ENCODE data around the gene IGSF3.
A peak's percentile ranks its signal among the peaks of the same experiment; 100 is the strongest.
"Not testable (repeated sequence)": the region's sequence is repeated elsewhere in the genome, so short reads cannot be mapped to it uniquely, and the experiment has no call there.

The IGSF3 gene

DNA sequence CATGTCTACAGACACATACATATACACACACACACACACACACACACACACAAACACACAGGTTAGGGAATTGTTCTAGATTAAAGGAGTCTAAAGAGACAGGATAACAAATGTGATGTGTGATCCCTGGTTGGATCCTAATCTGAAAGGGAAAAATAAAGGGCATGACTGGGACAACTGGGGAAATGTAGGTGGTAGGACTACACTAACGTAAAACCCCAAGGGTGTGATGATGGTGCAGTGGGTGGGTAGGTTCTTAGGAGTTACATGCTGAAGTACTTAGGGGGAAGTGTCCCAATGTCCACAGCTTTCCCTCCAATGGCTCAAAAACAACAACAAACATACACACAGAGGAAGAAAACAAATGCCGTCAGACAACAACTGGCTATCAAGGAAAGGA, 68.2 kb downstream of the IGSF3 start:
- DNase-seq (ENCODE audit: low read depth in 3 of 3), result not testable (repeated sequence)

DNA sequence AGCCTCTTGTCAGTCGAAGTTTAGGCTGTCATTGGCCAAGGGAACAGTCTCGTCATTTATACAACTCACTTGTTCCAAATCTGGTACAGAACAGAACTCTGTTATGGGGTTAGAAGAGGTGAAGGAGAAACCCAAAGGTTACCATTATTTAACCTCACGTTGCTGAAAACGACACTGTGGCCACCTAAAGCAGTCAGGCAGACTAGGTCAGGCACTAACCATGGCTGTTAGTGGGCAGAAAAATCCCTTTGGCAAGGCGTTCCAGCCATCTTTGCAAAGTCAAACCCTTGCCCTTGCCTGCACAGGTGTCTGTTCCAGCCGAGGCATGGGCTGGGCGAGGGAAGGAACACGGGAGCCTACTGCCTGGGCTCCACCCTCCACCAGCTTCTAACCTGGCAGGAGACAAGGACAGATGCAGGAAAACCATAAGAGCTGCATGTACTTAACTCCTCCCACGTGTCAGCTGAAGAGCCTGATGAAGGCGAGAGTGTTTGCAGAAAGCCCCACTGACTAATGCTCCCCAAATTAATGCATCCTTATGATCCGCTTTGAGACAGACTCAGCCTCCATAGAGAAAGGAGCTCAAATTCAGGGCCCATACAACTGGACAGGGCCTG, 69.0 kb downstream of the IGSF3 start:
- DNase-seq (ENCODE audit: low read depth in 3 of 3), result not testable (repeated sequence)

DNA sequence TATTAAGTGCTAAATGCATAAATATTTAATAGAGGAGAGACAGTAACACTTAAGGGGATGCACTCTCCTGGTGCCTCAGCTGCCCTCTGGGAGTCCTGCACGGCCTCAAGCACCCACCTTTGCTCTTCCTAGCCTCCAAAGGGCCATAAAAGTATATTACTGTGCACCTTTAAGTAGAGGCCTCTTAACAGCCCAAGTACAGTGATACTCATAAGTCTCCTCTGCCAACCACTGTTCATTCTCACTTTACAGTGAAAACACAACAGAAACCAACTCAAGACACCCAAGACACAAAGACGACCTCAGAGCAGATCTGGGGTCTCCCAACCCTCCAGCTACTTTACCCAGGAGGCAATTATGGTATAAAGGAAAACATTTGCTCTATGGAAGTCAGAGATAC, 70.1 kb downstream of the IGSF3 start:
- DNase-seq (ENCODE audit: low read depth in 3 of 3), result not testable (repeated sequence)

DNA sequence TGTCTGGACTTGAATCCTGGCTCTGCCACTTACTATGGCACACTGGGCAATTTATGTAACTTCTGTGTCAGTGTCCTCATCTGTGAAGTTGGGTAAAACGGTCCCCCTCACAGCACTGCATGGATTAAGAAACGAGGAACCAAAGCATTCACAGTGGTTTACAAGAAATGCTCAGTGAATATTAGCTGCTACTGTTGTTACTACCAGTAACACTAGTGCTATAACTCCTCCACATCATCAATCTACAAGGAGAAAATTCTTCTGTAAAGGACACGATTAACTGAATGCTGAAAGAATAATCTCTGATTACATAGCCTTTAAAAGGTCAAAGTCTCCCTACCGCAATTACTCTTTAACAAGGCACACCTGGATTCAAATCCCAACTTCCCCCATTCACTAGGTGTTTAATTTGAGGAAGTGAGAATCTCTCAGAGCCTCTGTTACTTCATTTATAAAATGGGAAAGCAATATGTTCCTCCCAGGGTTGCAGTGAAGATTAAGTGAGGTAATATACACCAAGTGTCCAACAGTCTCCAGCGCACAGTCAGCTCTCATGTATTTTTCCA, 70.7 kb downstream of the IGSF3 start:
- not testable (repeated sequence) for DNase-seq (ENCODE audit: low read depth in 3 of 3)

DNA sequence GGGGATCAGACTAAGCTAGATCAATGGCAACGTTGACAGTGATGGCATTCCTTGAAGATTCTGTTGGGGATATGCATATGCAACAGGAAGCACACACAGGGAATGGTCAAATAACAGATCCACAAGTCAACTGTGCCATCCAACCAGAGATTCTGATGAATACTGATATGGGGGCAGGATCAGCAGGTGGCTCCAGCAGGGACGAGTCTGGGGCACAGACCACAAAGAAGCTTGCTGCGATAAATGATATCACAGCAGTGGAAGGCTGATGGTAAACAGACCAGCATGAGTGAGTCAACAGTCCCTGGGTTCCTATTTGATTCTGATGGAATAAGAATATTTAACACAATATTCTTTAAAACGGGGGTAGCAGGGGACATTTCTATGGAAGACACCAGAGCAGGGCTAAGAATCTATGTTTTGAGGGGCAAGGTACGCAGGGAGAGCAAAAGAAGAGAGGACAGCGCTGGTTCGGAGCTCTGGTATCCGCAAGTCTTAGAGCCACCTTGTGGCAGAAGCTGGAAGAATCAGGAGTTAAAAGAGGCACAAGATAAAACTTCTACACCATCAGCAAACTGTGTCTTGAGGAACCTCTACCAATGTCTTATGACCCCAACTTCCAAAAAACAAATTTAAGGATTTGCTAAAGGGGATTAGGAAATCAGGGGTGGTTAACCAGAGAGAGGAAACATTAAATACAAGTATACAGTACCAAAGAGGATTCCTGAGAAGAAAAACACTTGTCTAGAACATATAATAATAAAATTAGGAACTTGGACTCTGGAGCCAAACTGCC, 71.4 kb downstream of the IGSF3 start:
- peak in 1 of 3 experiments; percentile 27 for DNase-seq (ENCODE audit: low read depth in 3 of 3)

DNA sequence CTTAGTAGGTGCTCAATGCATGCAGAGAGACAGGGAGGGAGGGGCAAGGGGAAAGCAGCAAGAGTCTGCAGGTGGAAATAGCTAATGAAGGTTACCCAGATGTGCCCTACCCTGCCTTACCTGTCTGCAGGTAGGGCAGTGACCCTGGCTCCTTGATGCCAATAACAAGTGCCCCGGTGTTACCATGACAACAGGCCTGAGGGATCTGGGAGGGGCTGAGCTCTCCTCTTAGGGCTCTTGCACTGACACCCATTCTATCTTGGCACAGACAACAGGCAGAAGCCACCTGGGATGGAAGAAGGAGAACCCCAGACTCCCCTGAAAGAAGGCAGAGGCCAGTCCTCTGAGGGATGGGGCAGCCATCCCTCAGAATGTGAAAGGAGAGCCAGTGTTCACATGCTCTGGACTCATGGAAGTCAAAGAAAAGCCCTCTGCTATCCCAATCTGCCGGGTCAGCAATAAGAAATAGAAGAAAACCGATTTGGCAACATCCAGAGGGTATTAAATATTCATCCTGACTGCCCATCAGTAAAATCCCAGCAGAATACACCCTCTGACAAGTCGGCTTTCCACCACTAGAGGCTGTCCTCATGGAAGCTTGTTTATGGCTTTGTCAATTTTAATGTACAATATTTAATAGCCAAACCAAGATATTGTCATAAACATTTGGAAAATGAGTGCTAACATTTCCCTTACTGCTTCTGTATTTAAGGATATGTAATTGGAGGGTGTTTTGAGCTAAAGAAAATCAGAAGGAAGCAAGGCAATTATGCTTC, 72.3 kb downstream of the IGSF3 start:
- DNase-seq (ENCODE audit: low read depth in 3 of 3), result not testable (repeated sequence)

DNA sequence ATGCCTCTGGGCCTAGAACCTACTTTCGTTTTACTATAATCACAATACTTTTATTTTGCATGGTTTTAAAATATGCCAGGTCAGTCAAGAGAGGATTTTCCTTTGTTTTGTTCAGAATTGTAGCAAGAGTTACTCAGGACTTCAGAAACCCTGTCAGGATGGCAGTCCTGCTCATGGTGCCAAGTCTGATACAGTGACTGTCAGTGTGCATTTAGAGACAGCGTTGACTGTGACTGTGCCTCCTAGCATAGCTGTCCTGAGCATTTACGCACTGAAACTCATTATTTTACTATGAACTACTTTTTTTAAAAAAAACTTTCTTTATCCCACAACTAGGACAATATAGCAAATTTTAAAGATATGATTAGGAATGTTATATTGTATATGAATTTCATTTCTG, 73.6 kb downstream of the IGSF3 start:
- not testable (repeated sequence) for DNase-seq (ENCODE audit: low read depth in 3 of 3)

DNA sequence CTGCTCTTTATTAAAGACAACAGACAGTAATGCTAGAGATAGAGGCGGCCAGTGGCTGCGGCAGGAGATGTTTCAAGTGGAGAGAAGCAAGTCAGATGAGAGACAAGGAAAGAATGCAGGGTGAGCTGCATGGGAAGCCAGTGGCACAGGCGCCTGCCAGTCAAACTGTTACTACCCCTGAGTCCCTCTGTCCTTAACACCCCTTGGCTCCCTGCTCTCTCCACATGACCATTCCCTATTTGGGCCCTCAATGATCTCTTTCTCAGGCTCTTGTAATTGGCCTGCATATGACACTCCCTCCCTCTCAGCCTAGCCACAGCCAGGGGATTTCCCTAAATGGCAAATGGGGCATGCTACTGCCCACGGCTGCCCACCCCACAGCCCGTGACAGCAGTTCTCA, 74.1 kb downstream of the IGSF3 start:
- not testable (repeated sequence) for DNase-seq (ENCODE audit: low read depth in 3 of 3)

DNA sequence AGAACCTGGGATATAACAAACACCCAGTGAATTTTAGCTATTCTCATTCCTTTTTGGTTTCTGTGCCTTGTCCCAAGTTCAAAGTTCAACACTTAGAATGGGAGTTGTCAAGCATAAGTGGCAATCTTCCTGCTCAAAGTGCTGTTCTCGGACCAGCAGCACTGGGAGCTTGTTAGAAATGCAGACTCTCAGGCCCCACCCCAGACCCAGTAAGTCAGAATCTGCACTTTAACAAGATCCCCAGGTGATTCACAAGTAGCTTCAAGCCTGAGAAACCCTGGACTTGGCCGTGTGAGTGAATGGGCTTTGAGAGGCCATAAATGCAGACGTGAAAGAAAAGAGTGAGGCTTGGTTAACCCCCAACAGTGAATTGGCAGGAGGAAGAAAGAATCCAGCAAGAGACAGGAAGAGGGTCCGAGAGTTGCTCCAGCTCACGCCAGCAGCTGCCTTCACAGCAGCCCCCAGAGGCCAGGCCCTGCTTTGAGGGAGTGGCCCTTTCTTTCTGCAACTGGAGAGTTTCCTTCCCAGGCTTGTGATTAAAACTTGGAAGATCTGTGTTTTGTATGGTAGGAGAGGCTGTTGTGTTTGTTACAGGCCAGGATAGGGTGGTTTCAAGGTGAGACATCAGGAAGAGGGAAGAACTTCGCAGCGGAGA, 75.5 kb downstream of the IGSF3 start:
- DNase-seq (ENCODE audit: low read depth in 3 of 3), result not testable (repeated sequence)

DNA sequence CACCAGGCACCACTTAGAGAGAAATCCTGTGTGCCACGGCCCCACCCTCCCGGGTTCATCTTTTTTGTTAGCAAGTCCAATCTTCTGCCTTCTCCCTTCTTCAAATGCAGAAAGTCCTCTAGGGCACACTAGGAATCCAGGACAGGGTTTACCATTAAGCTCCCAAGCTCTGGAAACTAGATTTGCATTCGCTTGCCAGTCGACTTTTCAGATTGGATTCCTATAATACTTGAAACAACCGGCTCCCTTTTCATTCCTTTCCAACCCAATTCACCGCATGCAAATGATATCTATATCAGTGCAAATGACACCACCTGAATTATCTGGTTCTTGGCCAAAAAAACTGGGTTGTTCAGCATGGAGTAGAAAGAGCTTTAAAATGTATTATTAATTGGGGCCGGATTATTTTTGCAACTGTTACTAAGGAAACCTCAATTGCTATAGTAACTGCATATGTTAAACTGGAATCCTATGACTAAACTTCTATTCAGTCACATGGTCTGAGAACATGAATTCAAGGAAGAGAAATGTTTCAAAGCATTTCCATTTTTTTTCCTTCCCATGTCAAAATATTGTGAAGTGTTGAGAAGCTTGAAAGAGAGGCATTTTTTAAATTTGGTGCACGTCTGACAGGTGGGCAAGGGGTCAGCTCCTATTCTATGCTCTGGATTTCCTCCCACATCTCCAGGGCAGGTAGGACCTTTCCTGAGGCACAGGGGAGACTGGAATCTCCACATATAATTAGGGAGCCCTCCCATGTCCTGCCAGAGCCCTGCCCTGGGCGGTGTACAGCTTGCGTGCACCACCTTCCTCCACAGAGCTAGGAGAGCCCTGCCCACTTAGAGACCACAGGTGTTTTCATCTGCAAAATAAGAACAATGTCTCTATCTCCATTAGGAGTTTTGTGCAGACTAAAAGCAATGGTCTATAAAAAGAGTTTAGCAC, 76.3 kb downstream of the IGSF3 start:
- not testable (repeated sequence) for DNase-seq (ENCODE audit: low read depth in 3 of 3)

DNA sequence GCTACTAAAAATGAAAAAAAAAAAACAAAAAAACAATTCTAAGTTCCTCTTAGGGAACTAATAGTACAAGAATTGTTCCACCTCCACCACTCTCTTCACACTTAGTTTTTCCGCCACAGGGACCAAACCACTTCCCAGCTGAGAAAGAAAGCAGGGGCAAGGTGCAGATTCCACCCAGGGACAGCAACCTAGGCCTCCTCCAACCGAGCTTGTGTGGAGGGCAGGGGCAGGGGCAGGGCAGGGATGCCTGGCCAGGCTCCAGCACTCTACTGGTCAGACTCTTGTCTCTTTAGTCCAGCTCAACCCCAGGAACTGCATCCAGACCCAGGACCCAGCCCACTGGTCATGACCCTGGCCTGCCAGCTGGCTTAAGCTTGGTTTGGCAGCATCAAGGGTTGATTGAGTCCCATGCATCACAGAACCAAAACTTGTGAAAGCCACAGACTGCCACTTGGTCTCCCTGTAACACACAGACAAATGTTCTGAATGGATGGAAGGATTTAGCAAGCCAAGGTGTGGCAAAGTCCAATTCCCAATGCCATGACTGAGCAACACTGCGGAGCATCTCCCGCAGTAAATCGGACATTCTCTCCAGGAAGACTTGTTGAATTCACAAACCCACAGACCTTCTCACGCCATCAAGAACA, 77.1 kb downstream of the IGSF3 start:
- DNase-seq (ENCODE audit: low read depth in 3 of 3), result not testable (repeated sequence)

DNA sequence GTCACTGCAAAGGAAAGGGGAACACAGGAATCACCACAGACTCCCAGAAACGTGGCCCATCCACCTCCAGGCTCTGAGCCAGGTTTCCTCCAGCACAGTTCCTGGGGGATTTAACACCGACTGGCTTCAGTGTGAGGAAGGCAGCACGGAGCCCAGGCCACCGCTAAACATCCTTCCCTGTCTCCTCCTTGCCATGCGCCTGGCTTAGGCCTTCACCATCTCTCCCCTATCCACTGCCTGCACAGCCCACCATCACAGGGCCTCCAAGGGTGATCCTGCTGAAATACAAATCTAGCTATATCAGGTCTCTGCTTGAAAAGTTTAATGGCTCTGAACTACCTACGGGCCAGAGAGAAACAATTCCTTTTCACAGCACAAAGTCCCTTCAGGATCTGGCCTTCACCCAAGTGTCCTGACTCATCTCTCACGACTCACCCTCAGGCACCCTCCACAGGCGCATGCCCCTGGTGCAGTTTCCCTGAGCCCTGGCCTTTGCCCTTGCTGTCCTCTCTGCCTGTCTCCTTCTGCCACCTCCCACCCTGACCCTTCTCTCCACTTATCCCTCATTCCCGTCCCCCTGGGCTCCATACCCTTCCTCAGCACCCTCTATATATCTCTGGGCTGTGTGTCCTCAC, 78.3 kb downstream of the IGSF3 start:
- not testable (repeated sequence) for DNase-seq (ENCODE audit: low read depth in 3 of 3)

DNA sequence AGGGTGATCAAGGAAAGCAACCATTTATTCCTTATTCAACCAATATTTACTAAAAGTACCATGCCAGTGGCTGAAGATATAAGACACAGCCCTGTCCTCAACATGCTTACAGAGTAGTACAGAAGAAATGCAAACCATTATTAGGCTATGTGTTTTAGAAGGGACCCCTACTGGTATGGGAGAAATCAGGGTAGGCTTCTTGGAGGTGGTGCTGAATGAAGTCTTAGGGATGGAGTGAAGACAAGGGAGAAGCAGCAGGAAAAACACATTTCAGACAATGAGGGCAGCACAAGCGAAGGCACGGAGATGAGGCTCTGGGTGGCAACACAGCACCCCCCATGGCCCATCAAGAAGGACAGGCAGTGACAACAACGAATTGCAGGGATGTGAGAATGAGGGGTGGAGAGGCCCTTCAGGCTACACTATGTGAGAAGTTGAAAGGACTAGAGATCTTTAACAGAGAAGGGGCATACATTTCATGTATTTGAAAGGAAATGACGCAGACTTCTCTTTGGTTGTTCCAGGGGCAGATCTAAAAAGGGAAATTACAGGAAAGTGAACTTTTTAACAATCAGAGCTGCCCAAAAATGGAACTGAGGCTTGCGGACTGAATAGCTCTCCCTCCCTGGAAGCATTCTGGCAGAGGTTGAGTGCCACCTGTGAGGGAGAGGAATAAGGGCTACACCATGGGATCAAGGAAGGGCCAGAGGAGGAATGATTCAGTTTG, 79.9 kb downstream of the IGSF3 start:
- DNase-seq (ENCODE audit: low read depth in 3 of 3), result no peak

DNA sequence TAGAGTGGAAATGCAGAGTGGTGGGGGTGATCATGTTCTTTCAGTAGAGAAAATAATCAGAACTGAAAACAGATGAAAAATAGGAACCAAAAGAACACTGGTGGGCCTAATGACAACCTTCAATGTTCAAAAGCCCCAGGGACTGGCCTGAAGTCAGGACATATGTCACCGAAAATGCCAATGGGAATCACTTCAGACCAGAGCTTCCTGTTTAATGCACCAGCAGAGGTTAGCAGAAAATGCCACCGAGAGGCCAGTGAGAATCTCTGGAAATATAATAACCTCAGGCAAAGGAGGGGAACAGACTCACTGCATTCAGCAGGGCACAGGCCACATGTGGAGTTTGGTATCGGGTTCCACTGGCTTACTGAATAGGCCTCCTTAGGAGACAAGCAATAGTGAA, 80.8 kb downstream of the IGSF3 start:
- no peak for DNase-seq (ENCODE audit: low read depth in 3 of 3)

DNA sequence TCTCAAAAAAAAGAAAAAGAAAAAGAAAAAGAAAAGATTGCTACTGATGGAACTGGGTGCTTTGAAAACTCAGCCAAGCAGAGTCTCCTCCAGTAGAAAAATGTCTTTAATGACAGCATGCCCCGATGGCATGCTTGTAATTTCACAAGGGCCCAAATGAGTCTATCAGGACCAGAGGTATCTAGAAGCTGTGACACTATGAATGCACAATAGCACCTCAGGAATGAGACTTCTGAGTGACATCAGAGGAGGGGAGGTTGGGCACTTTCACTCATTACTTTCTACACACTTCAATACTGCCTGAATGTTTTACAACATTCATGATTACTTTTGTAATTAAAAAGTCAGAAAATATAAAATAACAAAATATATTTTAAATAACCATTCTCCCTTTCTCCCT, 81.6 kb downstream of the IGSF3 start:
- no peak for DNase-seq (ENCODE audit: low read depth in 3 of 3)

DNA sequence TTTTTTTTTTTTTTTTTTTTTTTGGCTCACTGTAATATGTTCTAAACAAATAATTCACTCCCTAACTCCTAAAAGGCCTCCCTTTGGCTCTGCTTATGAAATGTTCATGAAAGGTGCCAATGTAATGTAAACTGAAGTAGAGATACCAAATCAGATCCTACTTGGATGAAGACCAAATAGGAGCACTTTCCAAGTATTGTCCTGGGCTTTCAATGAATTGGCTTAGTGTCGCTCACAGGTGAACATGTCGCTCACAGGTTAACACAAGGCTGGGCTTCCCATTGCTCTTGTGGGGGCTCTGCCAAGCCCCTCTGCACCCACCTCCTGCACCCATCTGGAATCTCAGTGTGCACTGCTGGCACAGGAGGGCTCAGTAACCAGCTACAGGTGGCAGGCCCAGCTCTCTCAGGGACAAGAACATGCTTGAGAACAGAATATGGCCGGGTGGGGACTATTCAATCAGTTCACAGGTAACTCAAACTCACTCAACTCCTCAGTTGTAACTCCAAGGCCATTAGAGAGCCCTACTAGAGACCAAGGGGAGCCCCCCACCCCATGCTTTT, 86.1 kb downstream of the IGSF3 start:
- no peak for DNase-seq (ENCODE audit: low read depth in 3 of 3)

DNA sequence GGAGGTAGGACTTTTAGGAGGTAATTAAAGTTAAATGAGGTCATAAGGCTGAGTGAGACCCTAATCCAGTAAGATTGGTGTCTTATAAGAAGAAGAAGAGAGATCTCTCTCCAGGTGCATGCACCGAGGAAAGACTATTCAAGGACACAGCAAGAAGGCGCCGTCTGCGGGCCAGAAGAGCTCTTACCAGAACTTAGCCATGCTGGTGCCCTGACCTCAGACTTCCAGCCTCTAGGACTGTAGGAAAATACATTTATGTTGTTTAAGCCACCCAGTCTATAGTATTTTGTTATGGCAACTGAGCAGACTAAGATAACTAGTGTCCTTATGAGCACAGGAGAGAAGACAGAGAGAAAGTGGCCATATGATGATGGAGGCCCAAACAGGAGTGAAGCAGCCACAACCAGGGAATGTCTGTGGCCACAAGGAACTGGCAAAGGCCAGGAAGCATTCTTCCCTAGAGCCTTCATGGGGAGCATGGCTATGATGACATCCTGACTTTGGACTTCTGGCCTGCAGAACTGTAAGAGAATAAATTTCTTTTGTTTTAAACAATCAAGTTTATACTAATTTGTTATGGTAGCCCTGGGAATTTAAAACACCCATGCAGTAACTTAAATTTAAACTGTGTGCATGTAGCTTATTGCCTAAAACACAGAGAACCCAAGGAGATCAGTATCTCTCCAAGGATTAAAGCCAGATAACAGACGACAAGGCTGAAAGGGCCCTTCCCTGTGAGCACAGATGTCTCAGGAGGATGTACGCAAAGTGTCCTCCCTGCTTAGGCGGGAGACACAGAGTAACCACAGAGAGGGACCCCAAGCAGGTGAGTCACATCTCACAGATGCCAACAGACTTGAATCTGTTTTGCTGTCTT, 86.8 kb downstream of the IGSF3 start:
- DNase-seq (ENCODE audit: low read depth in 3 of 3), result no peak

All from stimulated activated CD4-positive, alpha-beta T cell treated with anti-CD3 and anti-CD28 coated beads, TNF-alpha, amount 100 ng/mL, for 4 hours (primary cell).